HG02981 (cell line): ENCODE measurements around the gene SOCS4.
"Not testable (repeated sequence)": the region's sequence is repeated elsewhere in the genome, so short reads cannot be mapped to it uniquely, and the experiment has no call there.

Experiments used
- ATAC-seq: cut with Tn5 transposase; IDR thresholded peaks from one replicate; pipeline ENCODE4 v1.9.1; 2021; ENCODE audit warnings: mild to moderate bottlenecking, moderate library complexity; ENCODE audit not compliant: unreplicated experiment

Gene SOCS4

GRCh38 chr14:55051423-55052268 lies 24.6 kb downstream of the SOCS4 start, which contains the start of gene MAPK1IP1L:
Gene MAPK1IP1L (plus strand): TSS chr14:55051647. CDS start chr14:55061684, 10,037 bp downstream.
- peak; percentile 87 for ATAC-seq

GRCh38 chr14:55052269-55052930 lies 25.4 kb downstream of the SOCS4 start:
- ATAC-seq, result peak; percentile 4

- ATAC-seq, result no peak
These were observed 26.0 kb downstream of the SOCS4 start for GRCh38 chr14:55053018-55053417.

GRCh38 chr14:55053500-55053899 lies 26.5 kb downstream of the SOCS4 start:
- ATAC-seq, result no peak

GRCh38 chr14:55054098-55054497 lies 27.1 kb downstream of the SOCS4 start:
- no peak for ATAC-seq

GRCh38 chr14:55057919-55058318 lies 30.9 kb downstream of the SOCS4 start:
- no peak for ATAC-seq

GRCh38 chr14:55059333-55059732 lies 32.3 kb downstream of the SOCS4 start:
- no peak for ATAC-seq

GRCh38 chr14:55062517-55063351 lies 35.7 kb downstream of the SOCS4 start:
- no peak for ATAC-seq

- ATAC-seq, result not testable (repeated sequence)
These were observed 37.9 kb downstream of the SOCS4 start for GRCh38 chr14:55064896-55065295.

- ATAC-seq, result no peak
These were observed 38.4 kb downstream of the SOCS4 start for GRCh38 chr14:55065411-55065810.

- ATAC-seq, result no peak
These were observed 39.2 kb downstream of the SOCS4 start for GRCh38 chr14:55066223-55066622.

- ATAC-seq, result no peak
These were observed 44.0 kb downstream of the SOCS4 start for GRCh38 chr14:55070981-55071411.

GRCh38 chr14:55071870-55072640 lies 45.0 kb downstream of the SOCS4 start:
- ATAC-seq, result peak; percentile 53

- ATAC-seq, result no peak
These were observed 46.8 kb downstream of the SOCS4 start for GRCh38 chr14:55073856-55074255.

GRCh38 chr14:55074662-55075061 lies 47.6 kb downstream of the SOCS4 start:
- ATAC-seq, result peak; percentile 36

GRCh38 chr14:55075628-55076175 lies 48.7 kb downstream of the SOCS4 start:
- ATAC-seq, result no peak

GRCh38 chr14:55077170-55078151 lies 50.4 kb downstream of the SOCS4 start:
- no peak for ATAC-seq

- not testable (repeated sequence) for ATAC-seq
These were observed 52.9 kb downstream of the SOCS4 start for GRCh38 chr14:55079961-55080360.
